Neural cell (in vitro differentiated cells): Measurements from ENCODE around the gene FGFR1OP2. TPM values are rescaled to one million over a fixed set of nuclear protein-coding genes. Genes with fewer than 3 reads are reported as not detected.

Experiments
- H2AFZ ChIP-seq: fragments of 200-600, 300-800 bp; sonication (generic), shearing (Covaris generic); 2 replicates; pipeline ENCODE4 v1.6.0; 2014; ENCODE audit warnings: low read depth, mild to moderate bottlenecking, antibody characterized with exemption, low read length, moderate library complexity
- H3F3A ChIP-seq: fragments of 200-600 bp; shearing (Covaris generic); 2 replicates; pipeline ENCODE4 v1.6.1; 2016; ENCODE audit warnings: mild to moderate bottlenecking, moderate library complexity, mixed read lengths, antibody characterized with exemption, low read length; ENCODE audit not compliant: insufficient read depth, poor library complexity, severe bottlenecking
- H3K27ac ChIP-seq: fragments of 200-600, 300-800 bp; sonication (generic), shearing (Covaris generic); 2 replicates; pipeline ENCODE4 v1.5.1; 2014; ENCODE audit warnings: mild to moderate bottlenecking, low read length, moderate library complexity
- H3K27me3 ChIP-seq: fragments of 300-800, 200-600 bp; sonication (generic), shearing (Covaris generic); 2 replicates; pipeline ENCODE4 v1.6.0; 2014; ENCODE audit warnings: mild to moderate bottlenecking, low read depth, low read length, moderate library complexity; ENCODE audit not compliant: insufficient read depth
- H3K36me3 ChIP-seq: fragments of 300-800, 200-600 bp; sonication (generic), shearing (Covaris generic); 2 replicates; pipeline ENCODE4 v1.5.1; 2014; ENCODE audit warnings: mild to moderate bottlenecking, antibody characterized with exemption, low read length, moderate library complexity; ENCODE audit not compliant: insufficient read depth
- H3K4me2 ChIP-seq: fragments of 300-800, 200-600 bp; sonication (generic), shearing (Covaris generic); 2 replicates; pipeline ENCODE4 v1.6.0; 2014; ENCODE audit warnings: mild to moderate bottlenecking, low read length
- H3K4me3 ChIP-seq: fragments of 300-800, 200-600 bp; sonication (generic), shearing (Covaris generic); 2 replicates; pipeline ENCODE4 v1.5.1; 2014; ENCODE audit warnings: mild to moderate bottlenecking, low read length, moderate library complexity
- H3K79me2 ChIP-seq: fragments of 200-600 bp; shearing (Covaris generic); replicated peaks from 2 replicates; pipeline ENCODE4 v1.6.0; 2014; ENCODE audit warnings: mild to moderate bottlenecking, low read length, moderate library complexity; ENCODE audit not compliant: insufficient read depth
- H3K9ac ChIP-seq: fragments of 300-800, 200-600 bp; sonication (generic), shearing (Covaris generic); 2 replicates; pipeline ENCODE4 v1.6.1; 2016; ENCODE audit warnings: mild to moderate bottlenecking, low read length, mixed read lengths
- H3K9me2 ChIP-seq: fragments of 200-600 bp; shearing (Covaris generic); 2 replicates; pipeline ENCODE4 v1.6.1; 2016; ENCODE audit warnings: mild to moderate bottlenecking, low read length, mixed read lengths; ENCODE audit not compliant: insufficient read depth
- H3K9me3 ChIP-seq: fragments of 200-600, 300-800 bp; sonication (generic), shearing (Covaris generic); 2 replicates; pipeline ENCODE4 v1.6.1; 2016; ENCODE audit warnings: mild to moderate bottlenecking, mixed run types, low read length, moderate library complexity, mixed read lengths
- H4K20me1 ChIP-seq: fragments of 200-600 bp; shearing (Covaris generic); 2 replicates; pipeline ENCODE4 v1.6.1; 2016; ENCODE audit warnings: mild to moderate bottlenecking, mixed run types; ENCODE audit not compliant: insufficient read depth
- EP300 ChIP-seq: fragments of 450-650 bp; conservative IDR thresholded peaks from 2 replicates; pipeline ENCODE4 v1.6.1; 2014; ENCODE audit warnings: antibody characterized with exemption, mild to moderate bottlenecking, moderate library complexity; ENCODE audit not compliant: poor library complexity, severe bottlenecking
- EZH2 ChIP-seq: fragments of 200-600, 300-800 bp; shearing (Covaris generic), sonication (generic); IDR thresholded peaks from 2 replicates; pipeline ENCODE4 v1.6.1; 2014; ENCODE audit warnings: antibody characterized with exemption, low read length, borderline replicate concordance, mild to moderate bottlenecking; ENCODE audit not compliant: insufficient read depth, poor library complexity, severe bottlenecking
- MXI1 ChIP-seq: fragments of 450-650 bp; conservative IDR thresholded peaks from 2 replicates; pipeline ENCODE4 v1.6.1; 2014; ENCODE audit warnings: antibody characterized with exemption, mild to moderate bottlenecking; ENCODE audit not compliant: poor library complexity, severe bottlenecking
- POLR2AphosphoS5 ChIP-seq: IDR thresholded peaks from 2 replicates; pipeline ENCODE4 v1.6.1; 2012
- RAD21 ChIP-seq: fragments of 450-650 bp; conservative IDR thresholded peaks from 2 replicates; pipeline ENCODE4 v1.6.1; 2014; ENCODE audit warnings: antibody characterized with exemption, mild to moderate bottlenecking, moderate library complexity
- SMC3 ChIP-seq: fragments of 450-650 bp; conservative IDR thresholded peaks from 2 replicates; pipeline ENCODE4 v1.6.1; 2014; ENCODE audit warnings: antibody characterized with exemption, mild to moderate bottlenecking, moderate library complexity; ENCODE audit not compliant: poor library complexity
- TAF1 ChIP-seq: IDR thresholded peaks from 2 replicates; pipeline ENCODE4 v1.6.1; 2012; ENCODE audit warnings: low read depth
- polyA plus RNA-seq: library from polyadenylated mRNA; depleted of rRNA; stranded (reverse); fragments of >200 nt; gene quantifications from 2 replicates; pipeline ENCODE4 v1.2.3, GENCODE V29; 2014
- TF ChIP-seq, protein P1 (sequence below): fragments of 450-650 bp; IDR thresholded peaks from 2 replicates; pipeline ENCODE4 v1.5.1; 2014; ENCODE audit warnings: antibody characterized with exemption, mild to moderate bottlenecking, moderate library complexity; ENCODE audit not compliant: poor library complexity, severe bottlenecking
- TF ChIP-seq, protein P2 (sequence below): IDR thresholded peaks from 2 replicates; pipeline ENCODE4 v1.6.1; 2012; ENCODE audit warnings: borderline replicate concordance

FGFR1OP2 gene
- polyA plus RNA-seq, 1 donor from 2014 or later: 79.4 TPM

DNA sequence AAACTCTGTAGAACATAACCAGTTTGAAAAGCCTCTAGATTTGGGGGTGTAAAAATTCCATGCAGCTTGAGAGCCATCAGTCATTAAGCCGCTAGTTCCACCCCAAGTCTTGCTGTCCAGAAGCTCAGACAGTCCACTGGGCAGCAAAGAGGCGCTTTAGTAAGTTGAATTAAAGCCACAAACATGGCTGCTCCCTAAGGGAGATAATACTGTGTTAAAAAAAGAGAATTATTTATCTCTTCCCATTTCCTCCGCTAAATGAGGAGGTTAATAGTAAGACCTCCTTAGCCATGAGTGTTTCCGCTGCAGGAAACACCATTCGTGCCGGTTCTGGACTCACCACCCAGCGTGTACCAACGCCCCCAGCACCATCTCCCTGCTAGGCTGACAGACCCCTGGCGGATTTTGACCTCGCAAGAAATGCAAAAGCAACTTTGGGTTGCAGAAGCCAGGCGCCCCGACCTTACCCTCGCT lies 75.4 kb downstream of the FGFR1OP2 start:
- TF ChIP-seq EP300: no peak
- TF ChIP-seq MXI1: no peak
- no peak for TF ChIP-seq SMC3
- no peak for TF ChIP-seq RAD21
- TF ChIP-seq, protein P1, sequence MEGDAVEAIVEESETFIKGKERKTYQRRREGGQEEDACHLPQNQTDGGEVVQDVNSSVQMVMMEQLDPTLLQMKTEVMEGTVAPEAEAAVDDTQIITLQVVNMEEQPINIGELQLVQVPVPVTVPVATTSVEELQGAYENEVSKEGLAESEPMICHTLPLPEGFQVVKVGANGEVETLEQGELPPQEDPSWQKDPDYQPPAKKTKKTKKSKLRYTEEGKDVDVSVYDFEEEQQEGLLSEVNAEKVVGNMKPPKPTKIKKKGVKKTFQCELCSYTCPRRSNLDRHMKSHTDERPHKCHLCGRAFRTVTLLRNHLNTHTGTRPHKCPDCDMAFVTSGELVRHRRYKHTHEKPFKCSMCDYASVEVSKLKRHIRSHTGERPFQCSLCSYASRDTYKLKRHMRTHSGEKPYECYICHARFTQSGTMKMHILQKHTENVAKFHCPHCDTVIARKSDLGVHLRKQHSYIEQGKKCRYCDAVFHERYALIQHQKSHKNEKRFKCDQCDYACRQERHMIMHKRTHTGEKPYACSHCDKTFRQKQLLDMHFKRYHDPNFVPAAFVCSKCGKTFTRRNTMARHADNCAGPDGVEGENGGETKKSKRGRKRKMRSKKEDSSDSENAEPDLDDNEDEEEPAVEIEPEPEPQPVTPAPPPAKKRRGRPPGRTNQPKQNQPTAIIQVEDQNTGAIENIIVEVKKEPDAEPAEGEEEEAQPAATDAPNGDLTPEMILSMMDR: no peak
- no peak for TF ChIP-seq EZH2
- Histone ChIP-seq H3K4me3 (peak overlapping the region; percentile 71), H3K27me3 (no peaks in the 10 kb centered on the region), H3K4me2 (peak overlapping the region; percentile 84), H4K20me1 (no peaks in the 10 kb centered on the region), H3K9ac (peak overlapping the region; percentile 67), H3F3A (no peaks in the 10 kb centered on the region), H2AFZ (peak overlapping the region; percentile 48), H3K79me2 (peaks cover 4% of the 10 kb centered on the region), H3K9me2 (no peaks in the 10 kb centered on the region), H3K36me3 (no peaks in the 10 kb centered on the region), H3K27ac (peak overlapping the region; percentile 48), H3K9me3 (no peaks in the 10 kb centered on the region)

- Histone ChIP-seq H3K9me3 (no peaks in the 10 kb centered on the region), H3K27me3 (no peaks in the 10 kb centered on the region), H3K36me3 (no peaks in the 10 kb centered on the region), H3K9me2 (no peaks in the 10 kb centered on the region), H3K9ac (peak within 1 kb of the TSS; percentile 67), H3K4me3 (peak within 1 kb of the TSS; percentile 71), H3F3A (peaks cover 4% of the 10 kb centered on the region), H4K20me1 (no peaks in the 10 kb centered on the region), H2AFZ (peak within 1 kb of the TSS; percentile 48), H3K27ac (peak within 1 kb of the TSS; percentile 48), H3K4me2 (peak within 1 kb of the TSS; percentile 84), H3K79me2 (no peaks in the 10 kb centered on the region)
- TF ChIP-seq, protein P2, sequence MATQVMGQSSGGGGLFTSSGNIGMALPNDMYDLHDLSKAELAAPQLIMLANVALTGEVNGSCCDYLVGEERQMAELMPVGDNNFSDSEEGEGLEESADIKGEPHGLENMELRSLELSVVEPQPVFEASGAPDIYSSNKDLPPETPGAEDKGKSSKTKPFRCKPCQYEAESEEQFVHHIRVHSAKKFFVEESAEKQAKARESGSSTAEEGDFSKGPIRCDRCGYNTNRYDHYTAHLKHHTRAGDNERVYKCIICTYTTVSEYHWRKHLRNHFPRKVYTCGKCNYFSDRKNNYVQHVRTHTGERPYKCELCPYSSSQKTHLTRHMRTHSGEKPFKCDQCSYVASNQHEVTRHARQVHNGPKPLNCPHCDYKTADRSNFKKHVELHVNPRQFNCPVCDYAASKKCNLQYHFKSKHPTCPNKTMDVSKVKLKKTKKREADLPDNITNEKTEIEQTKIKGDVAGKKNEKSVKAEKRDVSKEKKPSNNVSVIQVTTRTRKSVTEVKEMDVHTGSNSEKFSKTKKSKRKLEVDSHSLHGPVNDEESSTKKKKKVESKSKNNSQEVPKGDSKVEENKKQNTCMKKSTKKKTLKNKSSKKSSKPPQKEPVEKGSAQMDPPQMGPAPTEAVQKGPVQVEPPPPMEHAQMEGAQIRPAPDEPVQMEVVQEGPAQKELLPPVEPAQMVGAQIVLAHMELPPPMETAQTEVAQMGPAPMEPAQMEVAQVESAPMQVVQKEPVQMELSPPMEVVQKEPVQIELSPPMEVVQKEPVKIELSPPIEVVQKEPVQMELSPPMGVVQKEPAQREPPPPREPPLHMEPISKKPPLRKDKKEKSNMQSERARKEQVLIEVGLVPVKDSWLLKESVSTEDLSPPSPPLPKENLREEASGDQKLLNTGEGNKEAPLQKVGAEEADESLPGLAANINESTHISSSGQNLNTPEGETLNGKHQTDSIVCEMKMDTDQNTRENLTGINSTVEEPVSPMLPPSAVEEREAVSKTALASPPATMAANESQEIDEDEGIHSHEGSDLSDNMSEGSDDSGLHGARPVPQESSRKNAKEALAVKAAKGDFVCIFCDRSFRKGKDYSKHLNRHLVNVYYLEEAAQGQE: no peak
- TF ChIP-seq SMC3 (peak; percentile 83), TAF1 (no peak), EZH2 (no peak), MXI1 (peak; percentile 88), RAD21 (peak; percentile 89), POLR2AphosphoS5 (peak; percentile 68), EP300 (peak; percentile 57)
- TF ChIP-seq, protein P1: peak; percentile 98
Measured at GRCh38 chr12:27014085-27014858, 76.0 kb downstream of the FGFR1OP2 start, which contains the start of gene TM7SF3. TSS of gene TM7SF3 (minus strand) at chr12:27014384. CDS start at chr12:27014168, 216 bp downstream.
